Right renal pelvis (tissue), 4 donors: ENCODE measurements around the gene OR5H1. TPM values are rescaled to one million over a fixed set of nuclear protein-coding genes. Genes with fewer than 3 reads are reported as not detected.
"Not testable (repeated sequence)": the region's sequence is repeated elsewhere in the genome, so short reads cannot be mapped to it uniquely, and the experiment has no call there.

ENCODE experiments used
- DNase-seq, 4 donors: peaks; one replicate each; pipeline ENCODE4 v3.0.0-alpha.2; 2013; ENCODE audit warnings: low read depth in 4 of 4, low spot score in 3 of 4, missing footprints in 1 of 4
- polyA plus RNA-seq, 4 donors: library from polyadenylated mRNA; unstranded; fragments of 120-200 nt; gene quantifications; one replicate each; pipeline ENCODE4 v1.2.1, GENCODE V29; 2013; ENCODE audit not compliant: insufficient read length in 4 of 4

OR5H1 gene
- polyA plus RNA-seq: under 1 TPM in 2 of 4 donors, not detected in 2; 0.03 to 0.04 TPM

GRCh38 chr3:98130421-98130820, at the start of gene OR5H1:
Gene OR5H1, plus strand, starts transcription at chr3:98130721. Its CDS starts 1,977 bp downstream, at chr3:98132698.
- DNase-seq: no peak

- DNase-seq: no peak
Observed at GRCh38 chr3:98086873-98087272, 43.6 kb upstream of the OR5H1 start, which contains the start of gene OR5AC2. Gene OR5AC2, plus strand, starts transcription at chr3:98087173. Its CDS starts 0 bp downstream, at chr3:98087173.

- DNase-seq: no peak
Observed at GRCh38 chr3:98095882-98096281, 34.6 kb upstream of the OR5H1 start.

DNA sequence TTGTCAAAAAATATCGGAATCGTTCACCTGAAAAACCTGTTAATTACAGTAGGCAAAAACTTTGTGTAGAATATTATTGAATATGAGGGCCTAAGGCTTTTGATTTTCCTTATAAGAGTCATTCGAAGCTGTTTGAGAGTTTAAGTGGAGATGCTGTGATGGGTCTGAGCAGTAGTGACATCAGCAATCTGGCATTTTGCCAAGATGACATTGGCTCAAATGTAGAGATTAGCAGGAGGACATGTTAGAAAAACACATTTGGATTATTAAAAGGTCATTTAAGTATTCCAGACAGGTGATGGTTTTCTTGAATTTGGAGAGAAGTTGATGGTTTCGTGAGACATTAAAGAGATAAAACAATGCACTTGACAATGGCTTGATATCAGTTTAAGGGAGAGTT, 30.7 kb upstream of the OR5H1 start:
- DNase-seq: no peak

DNA sequence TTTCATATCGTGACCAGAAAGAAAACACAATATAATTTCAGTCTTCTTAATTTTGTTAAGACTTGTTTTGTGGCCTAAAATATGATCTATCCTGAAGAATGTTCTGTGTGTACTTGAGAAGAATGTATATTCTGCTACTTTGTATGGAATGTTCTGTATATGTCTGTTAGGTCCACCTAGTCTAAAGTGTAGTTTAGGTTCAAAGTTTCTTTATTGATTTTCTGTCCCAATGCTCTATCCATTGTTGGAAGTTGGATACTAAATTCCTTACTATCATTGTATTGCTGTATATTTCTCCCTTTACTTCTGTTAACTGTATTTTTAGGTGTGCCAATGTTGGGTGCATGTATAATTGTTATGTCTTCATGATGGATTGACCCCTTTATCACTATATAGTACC, 22.4 kb upstream of the OR5H1 start:
- no peak for DNase-seq

- no peak for DNase-seq
Observed at GRCh38 chr3:98109807-98110549, 20.5 kb upstream of the OR5H1 start.

DNA sequence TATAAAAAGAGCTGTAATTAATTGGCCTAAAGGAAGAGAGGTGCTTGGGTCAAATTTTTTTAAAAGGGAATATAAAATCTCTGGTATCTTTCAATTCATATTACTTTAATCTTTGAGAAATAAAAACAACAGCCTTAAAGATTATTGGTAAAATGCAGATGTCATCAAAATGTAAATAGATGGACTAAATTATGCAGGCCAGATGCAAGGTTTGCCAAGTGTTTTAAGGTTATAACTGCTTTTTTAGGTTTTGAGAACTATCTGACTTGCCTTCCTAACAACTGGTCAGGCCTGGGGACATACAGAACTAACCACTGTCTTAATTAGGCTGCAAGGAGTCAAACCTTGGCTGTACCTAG, 20.0 kb upstream of the OR5H1 start:
- DNase-seq: no peak

- no peak for DNase-seq
Observed at GRCh38 chr3:98114264-98114663, 16.3 kb upstream of the OR5H1 start.

- no peak for DNase-seq
Observed at GRCh38 chr3:98115717-98116116, 14.8 kb upstream of the OR5H1 start.

DNA sequence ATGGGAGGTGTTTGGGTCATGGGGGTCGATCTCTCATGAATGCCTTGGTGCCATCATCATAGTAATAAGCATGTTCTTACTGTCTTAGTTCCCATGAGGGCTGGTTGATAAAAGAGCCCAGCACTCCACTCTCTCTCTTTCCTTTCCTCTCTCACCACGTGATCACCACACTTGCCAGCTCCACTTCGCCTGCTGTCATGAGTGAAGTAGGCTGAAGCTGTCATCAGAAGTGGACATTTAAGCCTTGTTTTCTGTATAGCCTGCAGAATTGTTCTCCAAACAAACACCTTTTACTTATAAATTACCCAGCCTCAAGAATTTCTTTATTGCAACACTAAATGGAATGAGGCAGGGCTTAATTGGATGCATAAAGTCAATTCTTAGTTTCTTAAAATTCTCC, 6.1 kb downstream of the OR5H1 start:
- DNase-seq: no peak

DNA sequence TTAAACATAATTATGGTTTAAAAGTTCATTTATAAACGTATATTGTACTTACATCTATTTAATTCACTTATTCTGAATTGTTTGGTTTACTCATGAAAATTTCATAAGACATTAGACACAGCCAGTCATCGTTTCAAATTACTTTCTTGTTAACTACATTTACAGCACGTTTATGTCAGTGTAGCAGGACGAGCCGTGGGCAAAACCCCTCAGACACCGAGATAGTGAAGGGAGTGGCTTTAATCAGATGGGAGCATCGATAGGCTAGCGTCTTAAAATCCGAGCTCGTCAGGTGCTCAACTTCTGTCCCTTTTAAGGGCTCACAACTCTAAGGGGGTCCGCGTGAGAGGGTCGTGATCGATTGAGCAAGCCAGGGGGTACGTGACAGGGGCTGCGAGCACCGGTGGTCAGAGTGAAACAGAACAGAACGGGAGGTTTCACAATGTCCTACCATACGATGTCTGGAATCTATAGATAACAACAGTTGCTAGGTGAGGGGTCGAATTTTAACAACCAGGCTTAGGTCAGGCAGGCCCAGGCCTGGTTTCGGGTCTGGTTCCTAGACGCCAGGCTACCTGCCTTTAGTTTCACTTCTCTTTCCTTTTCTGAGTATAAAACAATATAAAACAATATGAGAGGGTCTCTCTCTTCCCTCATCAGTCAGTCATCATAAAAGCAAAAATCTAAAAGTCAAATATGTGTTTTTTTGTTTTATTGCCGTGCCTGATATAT, 7.5 kb downstream of the OR5H1 start:
- DNase-seq: not testable (repeated sequence)

GRCh38 chr3:98140531-98140930, 10.0 kb downstream of the OR5H1 start:
- no peak for DNase-seq

DNA sequence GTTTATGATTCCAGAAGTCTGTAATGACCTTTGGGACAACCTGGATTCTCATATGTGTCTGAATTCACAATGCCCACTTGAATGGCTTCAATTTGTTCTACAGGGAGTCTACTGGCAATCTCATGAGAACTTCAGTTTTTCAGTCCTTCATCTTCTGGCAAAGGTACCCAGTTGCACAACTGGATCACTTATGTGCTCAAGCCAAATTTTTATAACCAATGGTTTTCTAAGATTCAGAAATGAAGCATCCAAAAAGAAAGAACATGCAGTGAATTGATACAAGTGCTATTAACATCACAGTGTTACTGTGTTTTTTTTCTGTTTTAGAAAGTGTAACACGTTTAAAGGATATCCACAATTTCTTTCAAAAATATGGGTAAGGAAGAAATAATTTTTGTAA, 16.7 kb downstream of the OR5H1 start, which contains the start of gene OR5H14:
OR5H14 (plus strand) TSS at position 301 of the 400 bp plus-strand sequence. CDS start 1,907 bp downstream, outside the sequence.
- DNase-seq: no peak

DNA sequence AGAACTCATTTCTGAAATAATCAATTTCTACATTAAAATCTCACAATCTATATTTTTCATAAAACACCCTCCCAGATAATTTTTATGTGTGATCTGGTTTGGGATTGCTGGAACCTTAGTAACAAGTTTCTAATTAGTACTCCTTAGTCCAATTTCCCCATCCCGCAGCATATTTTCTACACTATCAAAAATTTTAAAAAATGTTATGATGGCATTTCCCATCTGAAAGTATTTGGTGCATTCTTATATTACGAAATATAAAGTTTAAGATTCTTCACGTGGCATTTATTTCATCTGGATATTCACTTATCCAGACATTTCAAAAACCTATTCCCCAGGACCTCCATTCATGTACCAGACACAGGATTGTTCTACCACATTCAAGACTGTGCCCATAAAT, 18.2 kb downstream of the OR5H1 start:
- DNase-seq: no peak

DNA sequence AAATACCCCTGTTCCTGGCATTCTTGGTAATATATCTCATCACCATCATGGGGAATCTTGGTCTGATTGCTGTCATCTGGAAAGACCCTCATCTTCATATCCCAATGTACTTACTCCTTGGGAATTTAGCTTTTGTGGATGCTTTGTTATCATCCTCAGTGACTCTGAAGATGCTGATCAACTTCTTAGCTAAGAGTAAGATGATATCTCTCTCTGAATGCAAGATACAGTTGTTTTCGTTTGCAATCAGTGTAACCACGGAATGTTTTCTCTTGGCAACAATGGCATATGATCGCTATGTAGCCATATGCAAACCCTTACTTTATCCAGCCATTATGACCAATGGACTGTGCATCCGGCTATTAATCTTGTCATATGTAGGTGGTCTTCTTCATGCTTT, 18.9 kb downstream of the OR5H1 start:
- not testable (repeated sequence) for DNase-seq

DNA sequence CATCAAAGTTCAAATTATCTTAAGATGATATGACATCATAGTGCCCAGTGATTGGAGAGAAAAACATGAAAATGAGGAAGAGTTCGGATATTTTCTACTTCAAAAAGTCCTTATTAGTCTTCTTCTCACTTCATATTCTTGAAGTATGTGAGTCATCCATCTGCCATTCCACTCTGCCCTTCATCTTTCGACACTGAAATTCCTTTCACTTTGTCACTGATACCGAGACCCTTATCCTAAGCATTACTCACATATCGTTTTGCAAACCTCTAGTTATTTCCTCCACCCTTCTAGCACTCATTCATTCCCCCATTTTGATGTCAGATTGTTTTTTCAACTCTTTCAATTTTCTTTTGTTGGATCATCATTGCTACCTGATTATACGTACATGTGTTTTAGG, 20.7 kb downstream of the OR5H1 start:
- no peak for DNase-seq

DNA sequence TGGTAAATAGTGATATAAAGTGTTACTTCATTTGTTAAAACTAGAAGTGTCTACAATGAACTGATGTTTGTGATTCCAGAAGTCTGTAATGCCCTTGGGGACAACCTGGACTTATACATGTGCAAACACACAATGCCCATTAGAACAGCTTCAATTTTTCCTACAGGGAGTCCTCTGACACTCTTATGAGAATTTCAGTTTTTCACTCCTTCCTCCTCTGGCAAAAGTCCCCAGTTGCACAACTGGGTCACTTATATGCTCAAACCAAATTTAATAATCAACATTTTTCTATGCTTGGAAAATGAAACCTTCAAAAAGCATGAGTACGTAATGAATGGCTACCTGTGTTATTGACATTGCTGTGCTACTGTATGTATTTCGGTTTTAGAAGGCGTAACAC, 35.9 kb downstream of the OR5H1 start, which contains the start of gene OR5H15:
OR5H15 (plus strand) TSS at position 301 of the 400 bp plus-strand sequence. CDS start 2,004 bp downstream, outside the sequence.
- DNase-seq: no peak

GRCh38 chr3:98171071-98171470, 40.5 kb downstream of the OR5H1 start:
- no peak for DNase-seq

GRCh38 chr3:98172621-98173020, 42.1 kb downstream of the OR5H1 start:
- no peak for DNase-seq

- no peak for DNase-seq
Observed at GRCh38 chr3:98180319-98180890, 49.9 kb downstream of the OR5H1 start.

- DNase-seq: no peak
Observed at GRCh38 chr3:98182196-98182595, 51.7 kb downstream of the OR5H1 start.
